ENCODE measurements around the gene STARD5.

The STARD5 gene

DNA sequence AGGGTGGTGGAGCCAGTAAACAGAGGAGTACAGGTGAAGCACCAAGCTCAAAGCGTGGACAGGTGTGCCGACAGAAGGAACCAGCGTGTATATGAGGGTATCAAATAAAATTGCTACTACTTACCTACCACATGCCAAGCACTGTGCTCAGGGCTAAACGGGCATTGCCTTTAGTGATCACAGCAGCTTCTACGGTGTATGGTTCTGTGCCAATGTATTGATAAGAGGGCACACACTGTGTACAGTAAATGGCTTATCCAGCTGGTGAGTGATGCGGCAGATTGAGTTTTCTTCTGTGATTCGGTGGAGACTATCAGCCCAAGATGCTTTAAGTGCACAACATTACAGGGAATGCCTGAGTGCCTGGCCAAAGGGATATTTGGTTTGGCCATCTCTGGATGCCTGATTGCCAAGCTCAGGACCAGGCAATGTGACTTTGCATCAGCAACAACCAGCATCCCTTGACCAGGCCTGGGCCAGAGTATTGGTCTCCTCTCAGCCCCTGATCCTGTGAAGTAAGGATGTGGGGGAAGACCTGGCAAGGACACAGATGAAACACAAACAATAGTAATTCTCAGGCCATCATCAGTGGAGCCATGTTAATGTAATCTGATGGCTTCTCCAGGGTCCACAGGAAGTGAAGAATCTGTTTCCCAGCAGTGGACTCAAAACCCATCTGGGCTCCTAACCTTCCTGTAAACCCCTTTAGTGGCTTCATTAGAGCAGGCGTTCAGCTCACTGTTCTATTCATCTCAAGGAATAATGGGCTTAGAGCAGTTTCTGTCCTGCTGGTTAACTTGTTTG lies 14.1 kb downstream of the STARD5 start:
- DNase-seq, result no peak

- no peak for DNase-seq
These were observed 15.7 kb downstream of the STARD5 start for GRCh38 chr15:81308260-81308659.

DNA sequence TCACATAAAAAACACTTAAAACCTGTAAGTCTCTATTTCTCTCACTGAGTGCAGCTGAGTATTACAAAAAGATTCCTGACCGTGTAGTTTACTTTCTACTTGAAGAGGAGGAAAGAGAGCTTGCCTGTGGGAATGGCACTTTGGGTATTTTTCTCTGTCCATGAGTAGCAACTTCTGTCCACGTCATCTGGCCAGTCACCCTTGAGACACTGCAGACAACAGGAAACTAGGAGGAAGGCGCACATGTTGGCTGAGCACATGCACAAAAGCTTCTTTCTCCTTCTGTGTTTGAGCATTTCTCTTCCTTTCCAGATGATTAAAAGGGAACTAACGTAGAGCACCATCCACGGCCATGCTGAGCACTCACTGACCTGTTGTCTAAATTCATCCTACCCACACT lies 19.7 kb downstream of the STARD5 start:
- no peak for DNase-seq

GRCh38 chr15:81303244-81304225 lies 20.4 kb downstream of the STARD5 start:
- no peak for DNase-seq

- DNase-seq, result no peak
These were observed 21.2 kb downstream of the STARD5 start for GRCh38 chr15:81302701-81303109.

DNA sequence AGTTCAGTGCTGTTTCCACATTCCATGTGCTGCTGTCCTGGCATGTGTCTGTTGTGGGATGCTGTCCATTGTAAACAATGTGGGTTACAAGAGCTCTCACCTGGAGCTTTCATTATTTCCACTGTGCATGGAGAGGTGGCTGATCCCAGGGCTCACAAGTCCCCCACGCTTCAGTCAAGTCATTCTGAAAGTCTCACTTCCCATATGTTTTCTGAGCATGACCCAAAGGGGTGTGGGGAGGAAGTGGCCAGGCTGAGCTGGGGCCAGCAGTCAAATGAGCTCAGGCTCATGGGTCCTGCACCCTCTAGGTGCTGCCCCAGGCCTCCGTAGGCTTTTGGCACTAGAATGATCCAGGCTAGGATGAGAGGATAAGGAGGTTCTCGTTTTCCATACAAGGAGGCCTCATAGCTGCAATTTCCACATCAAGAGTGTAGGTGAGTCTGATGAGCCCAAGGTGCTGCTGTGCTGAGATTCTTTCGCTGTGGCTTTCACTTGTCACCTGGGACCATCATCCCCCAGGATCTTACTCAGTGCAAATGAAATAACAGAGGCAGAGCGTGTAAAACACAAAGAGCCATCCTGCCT lies 22.0 kb downstream of the STARD5 start:
- no peak for DNase-seq

GRCh38 chr15:81301385-81301784 lies 22.6 kb downstream of the STARD5 start:
- no peak for DNase-seq

- DNase-seq, result no peak
These were observed 24.2 kb downstream of the STARD5 start for GRCh38 chr15:81299630-81300273.

DNA sequence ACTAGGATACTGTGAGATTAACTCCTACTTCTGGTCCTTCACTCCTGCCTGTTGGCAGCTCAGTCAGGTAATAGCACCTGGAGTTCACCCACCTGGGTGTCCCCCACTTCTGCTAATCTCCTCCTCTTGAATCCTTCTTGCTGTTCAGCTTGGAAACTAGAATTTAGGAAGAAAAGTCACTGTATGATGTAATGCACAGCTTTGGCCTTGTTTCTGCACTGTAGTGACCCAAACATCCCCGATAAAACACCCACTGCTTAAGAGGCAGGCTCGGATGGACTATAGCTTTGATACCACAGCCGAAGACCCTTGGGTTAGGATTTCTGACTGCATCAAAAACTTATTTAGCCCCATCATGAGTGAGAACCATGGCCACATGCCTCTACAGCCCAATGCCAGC lies 24.8 kb downstream of the STARD5 start:
- DNase-seq, result no peak

DNA sequence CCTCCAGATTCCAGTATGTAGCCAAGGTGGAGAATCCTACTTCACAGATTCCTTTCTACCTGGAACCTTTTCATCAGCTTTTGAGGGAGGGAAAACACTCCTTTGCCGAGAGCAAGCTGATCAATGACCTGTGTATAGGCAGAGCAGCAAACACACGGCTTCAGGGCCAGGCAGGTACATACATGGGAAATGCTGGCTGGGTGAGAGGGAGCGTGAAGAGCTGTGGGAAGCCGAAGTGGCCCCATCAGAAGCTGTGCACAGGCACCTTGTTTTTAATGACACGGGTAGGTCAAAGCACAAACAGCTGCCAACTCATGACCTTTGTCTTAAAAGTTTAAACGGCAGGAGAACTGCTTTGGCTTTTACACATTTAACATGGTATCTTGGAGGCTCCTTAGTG lies 25.3 kb downstream of the STARD5 start:
- no peak for DNase-seq

- no peak for DNase-seq
These were observed 26.1 kb downstream of the STARD5 start for GRCh38 chr15:81297603-81298575.

DNA sequence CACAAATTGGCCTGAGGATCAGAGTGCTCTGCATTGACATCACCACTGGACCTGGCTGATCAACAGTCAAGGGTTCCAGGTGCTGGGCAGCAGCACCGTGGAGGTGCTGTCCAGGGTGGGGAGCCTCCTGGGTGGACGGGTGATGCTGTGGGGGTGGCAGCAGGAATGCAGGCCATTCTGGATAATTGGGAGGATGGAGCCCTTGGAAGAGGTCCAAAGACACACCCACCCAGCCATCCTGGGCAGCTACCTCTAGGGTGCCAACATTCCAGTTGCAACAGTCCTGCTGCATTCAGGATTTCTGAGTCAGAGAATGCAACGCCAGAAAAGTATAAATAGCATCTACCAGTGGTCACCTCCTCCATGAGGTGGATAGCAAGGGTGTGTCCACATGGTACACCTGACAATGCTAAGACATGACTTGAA lies 26.8 kb downstream of the STARD5 start:
- no peak for DNase-seq

DNA sequence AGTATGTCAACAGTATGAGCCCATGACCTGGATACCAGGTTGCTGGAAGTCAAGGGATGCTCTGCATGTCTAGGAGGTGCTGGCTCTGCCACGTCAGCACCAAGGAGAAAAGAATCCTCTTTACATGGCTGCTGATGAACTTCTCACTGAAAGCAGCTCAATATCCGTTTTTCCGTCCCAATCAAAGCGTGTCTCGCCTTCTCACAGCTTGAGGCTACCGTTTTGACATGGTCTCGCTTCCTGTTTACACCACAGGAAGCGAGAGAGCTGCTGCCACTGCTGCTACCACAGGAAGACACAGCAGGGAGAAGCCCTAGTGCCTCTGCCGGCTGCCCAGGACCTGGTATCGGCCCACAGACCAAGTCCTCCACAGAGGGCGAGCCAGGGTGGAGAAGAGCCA lies 27.3 kb downstream of the STARD5 start:
- no peak for DNase-seq

GRCh38 chr15:81296186-81296585 lies 27.8 kb downstream of the STARD5 start:
- DNase-seq, result no peak

- no peak for DNase-seq
These were observed 28.3 kb downstream of the STARD5 start for GRCh38 chr15:81295486-81296121.

- no peak for DNase-seq
These were observed 29.4 kb downstream of the STARD5 start for GRCh38 chr15:81294516-81294880.

- DNase-seq, result no peak
These were observed 30.0 kb downstream of the STARD5 start for GRCh38 chr15:81293728-81294515.

DNA sequence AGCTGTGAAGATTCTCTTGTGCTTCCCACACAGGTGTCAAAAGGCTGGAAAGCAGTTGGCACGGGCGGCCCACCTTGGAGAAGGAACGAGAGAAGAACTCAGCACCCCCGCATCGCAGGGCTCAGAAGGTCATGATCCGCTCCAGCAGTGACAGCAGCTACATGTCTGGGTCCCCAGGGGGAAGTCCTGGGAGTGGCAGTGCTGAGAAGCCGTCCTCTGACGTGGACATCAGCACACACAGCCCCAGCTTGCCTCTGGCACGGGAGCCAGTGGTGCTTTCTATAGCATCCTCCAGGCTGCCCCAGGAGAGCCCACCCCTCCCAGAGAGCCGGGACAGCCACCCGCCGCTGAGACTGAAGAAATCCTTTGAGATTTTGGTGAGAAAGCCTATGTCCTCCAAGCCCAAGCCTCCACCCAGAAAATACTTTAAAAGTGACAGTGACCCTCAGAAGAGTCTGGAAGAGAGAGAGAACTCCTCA lies 31.4 kb downstream of the STARD5 start:
- no peak for DNase-seq

GRCh38 chr15:81291916-81292522 lies 31.9 kb downstream of the STARD5 start:
- DNase-seq, result no peak

DNA sequence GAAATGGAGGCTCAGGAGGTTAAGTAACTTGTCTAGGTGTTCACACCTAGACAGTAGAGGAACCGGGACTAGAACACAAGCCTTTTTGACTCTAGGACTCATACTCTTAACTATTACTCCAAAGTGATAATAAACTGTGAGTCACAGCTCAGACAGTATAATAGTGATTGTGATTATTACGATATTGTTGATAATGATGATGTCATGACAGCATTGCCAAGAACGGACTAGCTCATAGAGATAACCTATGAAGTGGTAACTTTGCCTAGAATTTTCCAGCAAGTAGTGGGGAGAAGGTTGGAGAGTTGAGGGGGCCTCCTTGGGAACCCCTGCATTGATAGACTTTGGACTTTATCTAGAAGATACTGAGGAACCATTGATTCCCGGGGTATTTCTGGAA lies 34.0 kb downstream of the STARD5 start:
- DNase-seq, result no peak

Measured in NCI-H1105 (cell line).